ENCODE measurements around the gene ITGAL.

The ITGAL gene

DNA sequence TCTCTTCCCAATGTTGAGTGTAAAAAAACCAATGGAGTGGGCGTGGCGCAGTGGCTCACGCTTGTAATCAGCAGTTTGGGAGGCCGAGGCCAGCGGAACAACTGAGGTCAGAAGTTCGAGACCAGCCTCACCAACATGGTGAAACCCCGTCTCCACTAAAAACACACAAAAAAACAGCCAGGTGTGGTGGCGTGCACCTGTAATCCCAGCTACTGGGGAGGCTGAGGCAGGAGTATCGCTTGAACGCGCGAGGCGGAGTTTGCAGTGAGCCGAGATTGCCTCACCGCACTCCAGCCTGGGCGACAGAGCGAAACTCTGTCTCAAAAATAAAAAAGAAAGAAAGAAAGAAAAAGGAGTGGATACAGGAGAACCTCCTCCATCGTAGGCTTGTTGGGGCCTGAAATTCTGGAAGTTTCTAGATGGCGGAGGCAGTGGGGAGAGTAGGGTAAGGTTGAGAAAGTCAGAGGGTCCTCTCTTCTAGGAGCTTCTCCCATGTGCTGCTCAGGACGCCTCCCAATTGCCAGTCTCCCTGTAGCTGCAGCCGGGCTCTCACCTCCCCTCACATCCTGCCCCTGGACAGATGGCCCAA, 86.3 kb downstream of the ITGAL start:
- H3K4me3 ChIP-seq (ENCODE audit: low read length) = peak overlapping the region; percentile 56
- TF ChIP-seq, protein P1, sequence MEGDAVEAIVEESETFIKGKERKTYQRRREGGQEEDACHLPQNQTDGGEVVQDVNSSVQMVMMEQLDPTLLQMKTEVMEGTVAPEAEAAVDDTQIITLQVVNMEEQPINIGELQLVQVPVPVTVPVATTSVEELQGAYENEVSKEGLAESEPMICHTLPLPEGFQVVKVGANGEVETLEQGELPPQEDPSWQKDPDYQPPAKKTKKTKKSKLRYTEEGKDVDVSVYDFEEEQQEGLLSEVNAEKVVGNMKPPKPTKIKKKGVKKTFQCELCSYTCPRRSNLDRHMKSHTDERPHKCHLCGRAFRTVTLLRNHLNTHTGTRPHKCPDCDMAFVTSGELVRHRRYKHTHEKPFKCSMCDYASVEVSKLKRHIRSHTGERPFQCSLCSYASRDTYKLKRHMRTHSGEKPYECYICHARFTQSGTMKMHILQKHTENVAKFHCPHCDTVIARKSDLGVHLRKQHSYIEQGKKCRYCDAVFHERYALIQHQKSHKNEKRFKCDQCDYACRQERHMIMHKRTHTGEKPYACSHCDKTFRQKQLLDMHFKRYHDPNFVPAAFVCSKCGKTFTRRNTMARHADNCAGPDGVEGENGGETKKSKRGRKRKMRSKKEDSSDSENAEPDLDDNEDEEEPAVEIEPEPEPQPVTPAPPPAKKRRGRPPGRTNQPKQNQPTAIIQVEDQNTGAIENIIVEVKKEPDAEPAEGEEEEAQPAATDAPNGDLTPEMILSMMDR (conservative IDR thresholded peaks at IDR 0.05; ENCODE audit: low read length) = no peak
- DNase-seq (ENCODE audit: low read depth) = no peak

DNA sequence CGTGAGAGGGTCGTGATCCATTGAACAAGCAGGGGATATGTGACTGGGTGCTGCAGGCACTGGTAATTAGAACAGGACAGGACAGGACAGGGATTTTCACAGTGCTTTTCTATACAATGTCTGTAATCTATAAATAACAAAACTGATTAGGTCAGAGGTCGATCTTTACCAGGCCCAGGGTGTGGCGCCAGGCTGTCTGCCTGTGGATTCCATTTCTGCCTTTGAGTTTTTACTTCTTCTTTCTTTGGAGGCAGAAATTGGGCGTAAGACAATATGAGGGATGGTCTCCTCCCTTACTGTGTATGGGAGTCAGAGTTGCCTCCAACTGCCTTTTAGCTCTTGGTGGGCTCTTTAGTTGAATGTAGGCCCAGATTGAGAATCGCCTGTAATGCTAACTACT, 87.1 kb downstream of the ITGAL start:
- DNase-seq (ENCODE audit: low read depth) = no peak
- TF ChIP-seq, protein P1 (conservative IDR thresholded peaks at IDR 0.05; ENCODE audit: low read length) = no peak
- H3K4me3 ChIP-seq (ENCODE audit: low read length) = no peak overlapping the region

DNA sequence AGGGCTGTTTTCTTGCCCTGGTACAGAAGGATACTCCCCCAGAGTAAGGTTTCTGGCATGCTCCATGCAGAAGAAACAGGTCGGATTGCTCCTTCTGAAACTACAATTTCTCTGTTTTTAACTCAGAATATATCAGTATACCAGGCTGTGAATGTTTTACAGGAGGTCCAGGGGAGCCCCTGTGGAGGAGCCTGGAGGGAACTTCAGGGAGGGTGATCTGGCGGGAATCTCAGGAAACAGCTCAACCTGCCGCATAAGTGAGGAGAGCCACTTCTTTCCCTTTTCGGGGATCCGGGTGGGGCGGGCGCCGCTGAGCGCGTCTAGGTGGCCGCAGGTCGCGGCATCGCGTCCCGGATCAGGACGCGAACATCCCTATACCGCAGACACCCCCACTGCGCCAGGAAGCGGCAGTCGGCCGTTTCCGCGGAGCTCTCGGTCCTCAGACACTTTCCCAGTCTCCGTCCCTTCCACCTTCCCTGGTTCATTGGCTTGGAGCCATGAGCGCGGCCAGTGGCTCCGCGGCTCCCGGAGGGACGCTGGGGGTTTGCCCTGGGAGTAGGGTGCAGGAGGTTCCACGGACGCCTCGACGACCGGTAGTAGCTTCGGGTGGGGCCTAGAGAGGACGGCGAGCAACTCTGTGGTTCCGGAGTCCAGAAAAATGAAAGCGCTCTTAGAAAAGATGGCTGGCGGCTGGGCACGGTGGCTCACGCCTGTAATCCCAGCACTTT, 88.7 kb downstream of the ITGAL start:
- H3K4me3 ChIP-seq (ENCODE audit: low read length) = peak overlapping the region; percentile 43
- TF ChIP-seq, protein P1 (conservative IDR thresholded peaks at IDR 0.05; ENCODE audit: low read length) = no peak
- DNase-seq (ENCODE audit: low read depth) = no peak

DNA sequence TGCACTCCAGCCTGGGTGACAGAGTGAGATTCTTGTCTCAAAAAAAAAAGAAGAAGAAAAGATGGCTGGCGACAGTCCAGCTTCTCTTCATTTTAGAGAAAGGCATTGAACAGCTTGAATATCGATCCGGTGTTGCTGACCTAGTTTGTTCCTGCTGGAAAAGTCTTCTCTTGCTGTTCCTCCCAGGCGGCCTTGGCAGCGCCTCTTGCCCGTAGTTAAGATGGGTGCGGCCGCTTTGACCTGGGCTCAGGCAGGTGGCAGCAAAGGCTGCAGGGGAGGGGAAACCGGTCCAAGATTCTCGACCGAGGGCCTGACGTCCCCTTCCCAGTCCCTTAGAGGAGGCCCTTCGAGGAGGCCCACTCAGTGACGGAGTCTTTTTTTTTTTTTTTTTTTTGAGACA, 89.5 kb downstream of the ITGAL start:
- no peak for DNase-seq (ENCODE audit: low read depth)
- no peak overlapping the region for H3K4me3 ChIP-seq (ENCODE audit: low read length)
- TF ChIP-seq, protein P1 (conservative IDR thresholded peaks at IDR 0.05; ENCODE audit: low read length) = no peak

DNA sequence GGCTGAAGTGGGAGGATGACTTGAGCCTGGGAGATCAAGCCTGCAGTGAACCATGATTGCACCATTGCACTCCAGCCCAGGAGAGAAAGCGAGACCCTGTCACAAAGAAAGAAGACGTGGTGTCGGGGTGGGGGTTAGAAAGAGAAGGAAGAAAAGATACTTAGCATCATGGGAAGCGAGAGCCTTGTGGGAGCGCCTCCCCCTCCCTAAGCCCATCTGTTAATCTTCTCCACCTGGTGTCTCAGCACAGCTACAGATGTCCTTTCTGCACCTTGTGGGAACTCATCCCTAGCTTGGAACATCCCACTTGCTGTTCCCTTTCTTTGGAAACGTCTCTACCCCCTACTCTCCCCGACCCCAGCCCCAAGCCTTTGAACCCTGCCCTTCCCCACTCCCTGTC, 93.0 kb downstream of the ITGAL start:
- TF ChIP-seq, protein P1 (conservative IDR thresholded peaks at IDR 0.05; ENCODE audit: low read length) = no peak
- no peak for DNase-seq (ENCODE audit: low read depth)
- no peak overlapping the region for H3K4me3 ChIP-seq (ENCODE audit: low read length)

DNA sequence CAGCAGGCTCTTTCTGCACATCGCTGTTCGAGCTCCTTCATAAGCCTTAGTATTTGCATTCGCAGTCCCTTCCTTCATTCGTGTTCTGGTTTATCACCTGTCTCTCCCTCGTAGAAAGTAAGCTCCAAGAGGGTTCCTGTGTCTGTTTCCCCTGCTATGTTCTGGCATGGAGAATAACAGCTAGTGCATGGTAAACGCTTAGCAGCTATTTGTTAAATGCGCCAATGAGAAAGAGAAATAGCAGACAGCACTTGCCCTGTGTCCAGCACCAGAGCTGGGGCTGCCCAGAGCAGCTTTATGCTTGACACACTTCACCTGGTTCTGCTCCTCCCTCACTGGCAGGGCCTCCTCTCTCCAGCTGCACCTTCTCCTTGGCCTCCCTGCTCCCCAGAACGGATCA, 93.4 kb downstream of the ITGAL start:
- TF ChIP-seq, protein P1 (conservative IDR thresholded peaks at IDR 0.05; ENCODE audit: low read length) = no peak
- H3K4me3 ChIP-seq (ENCODE audit: low read length) = no peak overlapping the region
- DNase-seq (ENCODE audit: low read depth) = no peak

DNA sequence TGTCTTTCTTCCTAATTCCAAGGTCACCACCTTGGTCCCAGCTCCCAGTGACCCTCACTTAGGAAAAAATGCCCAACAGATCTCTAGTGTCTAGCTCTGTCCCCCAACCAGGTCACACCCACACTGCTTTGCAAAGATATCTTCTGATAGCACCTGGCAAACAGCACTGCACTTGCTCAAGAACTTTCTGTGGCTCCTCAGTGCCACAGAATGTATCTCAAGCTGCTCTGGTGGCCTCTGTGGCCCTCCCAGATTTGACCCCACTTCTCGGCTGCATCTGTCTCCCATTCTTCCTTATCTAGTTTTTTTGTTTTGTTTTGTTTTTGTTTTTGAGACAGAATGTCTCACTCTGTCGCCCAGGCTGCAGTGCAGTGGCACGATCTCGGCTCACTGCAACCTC, 94.0 kb downstream of the ITGAL start:
- DNase-seq (ENCODE audit: low read depth) = no peak
- TF ChIP-seq, protein P1 (conservative IDR thresholded peaks at IDR 0.05; ENCODE audit: low read length) = no peak
- no peak overlapping the region for H3K4me3 ChIP-seq (ENCODE audit: low read length)
